ENCODE results near the gene DPEP2.

- no peak for TF ChIP-seq CTCF (IDR thresholded peaks at IDR 0.05 in 4 of 5, conservative IDR thresholded peaks at IDR 0.05 in 1 of 5)
- TF ChIP-seq POLR2A (IDR thresholded peaks at IDR 0.05) = no peak
Observed at GRCh38 chr16:68022278-68022727, 23.0 kb upstream of the DPEP2 start.
